HL-60 (cell line): ENCODE data around the gene OTUB1.

Experiments
- DNase-seq, 2 experiments: peaks; one replicate each; pipeline ENCODE4 v3.0.0-alpha.2; 2010 to 2020; ENCODE audit warnings: low read depth in 1 of 2, low spot score in 1 of 2
- H3K27ac ChIP-seq: fragments of 250-450 bp; sonication (Bioruptor Pico); replicated peaks from 2 replicates; pipeline ENCODE4 v1.5.1; 2020; ENCODE audit warnings: mild to moderate bottlenecking, moderate library complexity
- H3K27me3 ChIP-seq: fragments of 250-450 bp; sonication (Bioruptor Pico); 2 replicates; pipeline ENCODE4 v1.5.1; 2021; ENCODE audit warnings: mild to moderate bottlenecking, moderate library complexity; ENCODE audit not compliant: insufficient read depth, poor library complexity, severe bottlenecking
- H3K4me3 ChIP-seq: replicated peaks from 2 replicates; pipeline ENCODE4 v1.5.1; 2011; ENCODE audit warnings: mild to moderate bottlenecking, control low read depth, low read length; ENCODE audit not compliant: insufficient read depth
- GABPA ChIP-seq: IDR thresholded peaks from 2 replicates; pipeline ENCODE4 v1.6.1; 2012; ENCODE audit warnings: low read depth
- POLR2AphosphoS5 ChIP-seq: IDR thresholded peaks from 2 replicates; pipeline ENCODE4 v1.6.1; 2012; ENCODE audit warnings: low read depth
- SPI1 ChIP-seq: IDR thresholded peaks from 2 replicates; pipeline ENCODE4 v1.6.1; 2012; ENCODE audit warnings: low read depth, mild to moderate bottlenecking, borderline replicate concordance
- TF ChIP-seq, protein P1 (sequence below): IDR thresholded peaks from 2 replicates; pipeline ENCODE4 v1.6.1; 2012; ENCODE audit warnings: low read depth; ENCODE audit not compliant: insufficient replicate concordance
- TF ChIP-seq, protein P2 (sequence below): IDR thresholded peaks from one replicate; pipeline ENCODE4 v1.5.1; 2011; ENCODE audit warnings: low read length, control low read depth, inconsistent platforms; ENCODE audit not compliant: insufficient read depth

OTUB1 gene

DNA sequence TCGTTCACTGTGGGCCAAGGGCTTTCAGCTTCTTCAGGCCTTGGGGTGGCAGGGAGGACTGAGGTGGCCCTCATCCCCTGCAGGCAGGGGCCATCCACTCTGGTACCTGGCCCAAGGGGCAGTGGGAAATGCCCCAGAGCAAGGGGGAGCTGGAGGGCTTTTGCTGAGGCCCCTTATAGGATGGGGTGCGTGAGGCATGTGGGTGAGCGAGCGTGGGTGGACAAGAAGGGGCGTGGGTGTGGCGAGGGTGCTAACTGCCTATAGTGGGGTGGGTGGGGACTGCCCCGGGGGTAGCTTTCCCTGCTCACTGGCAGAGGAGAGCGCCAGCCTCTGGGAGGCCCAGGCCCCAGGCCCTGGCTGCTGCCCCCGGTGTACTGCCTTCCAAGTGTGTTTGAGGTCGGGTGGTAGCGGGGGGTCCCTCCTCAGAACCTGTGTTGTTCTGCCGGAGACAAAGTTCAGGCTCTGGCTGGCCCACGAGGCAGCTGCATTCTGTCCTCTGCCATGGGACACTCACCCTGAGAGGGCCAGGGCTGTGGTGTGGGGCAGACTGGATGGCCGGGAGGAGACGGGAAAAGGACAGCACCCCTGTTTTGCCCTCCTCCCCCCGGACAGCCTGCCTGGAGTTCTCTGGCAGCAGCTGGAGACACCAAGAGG, 52.9 kb downstream of the OTUB1 start:
- Histone ChIP-seq H3K27ac (no peak overlapping the region), H3K27me3 (peaks cover 25% of the 10 kb centered on the region), H3K4me3 (no peak overlapping the region)
- TF ChIP-seq GABPA = no peak
- TF ChIP-seq, protein P1, sequence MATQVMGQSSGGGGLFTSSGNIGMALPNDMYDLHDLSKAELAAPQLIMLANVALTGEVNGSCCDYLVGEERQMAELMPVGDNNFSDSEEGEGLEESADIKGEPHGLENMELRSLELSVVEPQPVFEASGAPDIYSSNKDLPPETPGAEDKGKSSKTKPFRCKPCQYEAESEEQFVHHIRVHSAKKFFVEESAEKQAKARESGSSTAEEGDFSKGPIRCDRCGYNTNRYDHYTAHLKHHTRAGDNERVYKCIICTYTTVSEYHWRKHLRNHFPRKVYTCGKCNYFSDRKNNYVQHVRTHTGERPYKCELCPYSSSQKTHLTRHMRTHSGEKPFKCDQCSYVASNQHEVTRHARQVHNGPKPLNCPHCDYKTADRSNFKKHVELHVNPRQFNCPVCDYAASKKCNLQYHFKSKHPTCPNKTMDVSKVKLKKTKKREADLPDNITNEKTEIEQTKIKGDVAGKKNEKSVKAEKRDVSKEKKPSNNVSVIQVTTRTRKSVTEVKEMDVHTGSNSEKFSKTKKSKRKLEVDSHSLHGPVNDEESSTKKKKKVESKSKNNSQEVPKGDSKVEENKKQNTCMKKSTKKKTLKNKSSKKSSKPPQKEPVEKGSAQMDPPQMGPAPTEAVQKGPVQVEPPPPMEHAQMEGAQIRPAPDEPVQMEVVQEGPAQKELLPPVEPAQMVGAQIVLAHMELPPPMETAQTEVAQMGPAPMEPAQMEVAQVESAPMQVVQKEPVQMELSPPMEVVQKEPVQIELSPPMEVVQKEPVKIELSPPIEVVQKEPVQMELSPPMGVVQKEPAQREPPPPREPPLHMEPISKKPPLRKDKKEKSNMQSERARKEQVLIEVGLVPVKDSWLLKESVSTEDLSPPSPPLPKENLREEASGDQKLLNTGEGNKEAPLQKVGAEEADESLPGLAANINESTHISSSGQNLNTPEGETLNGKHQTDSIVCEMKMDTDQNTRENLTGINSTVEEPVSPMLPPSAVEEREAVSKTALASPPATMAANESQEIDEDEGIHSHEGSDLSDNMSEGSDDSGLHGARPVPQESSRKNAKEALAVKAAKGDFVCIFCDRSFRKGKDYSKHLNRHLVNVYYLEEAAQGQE = no peak
- no peak for TF ChIP-seq SPI1
- no peak for TF ChIP-seq POLR2AphosphoS5
- TF ChIP-seq, protein P2, sequence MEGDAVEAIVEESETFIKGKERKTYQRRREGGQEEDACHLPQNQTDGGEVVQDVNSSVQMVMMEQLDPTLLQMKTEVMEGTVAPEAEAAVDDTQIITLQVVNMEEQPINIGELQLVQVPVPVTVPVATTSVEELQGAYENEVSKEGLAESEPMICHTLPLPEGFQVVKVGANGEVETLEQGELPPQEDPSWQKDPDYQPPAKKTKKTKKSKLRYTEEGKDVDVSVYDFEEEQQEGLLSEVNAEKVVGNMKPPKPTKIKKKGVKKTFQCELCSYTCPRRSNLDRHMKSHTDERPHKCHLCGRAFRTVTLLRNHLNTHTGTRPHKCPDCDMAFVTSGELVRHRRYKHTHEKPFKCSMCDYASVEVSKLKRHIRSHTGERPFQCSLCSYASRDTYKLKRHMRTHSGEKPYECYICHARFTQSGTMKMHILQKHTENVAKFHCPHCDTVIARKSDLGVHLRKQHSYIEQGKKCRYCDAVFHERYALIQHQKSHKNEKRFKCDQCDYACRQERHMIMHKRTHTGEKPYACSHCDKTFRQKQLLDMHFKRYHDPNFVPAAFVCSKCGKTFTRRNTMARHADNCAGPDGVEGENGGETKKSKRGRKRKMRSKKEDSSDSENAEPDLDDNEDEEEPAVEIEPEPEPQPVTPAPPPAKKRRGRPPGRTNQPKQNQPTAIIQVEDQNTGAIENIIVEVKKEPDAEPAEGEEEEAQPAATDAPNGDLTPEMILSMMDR = no peak
- DNase-seq = no peak

GRCh38 chr11:64040684-64041322, 54.6 kb downstream of the OTUB1 start:
- peaks cover 15% of the 10 kb centered on the region for H3K27me3 ChIP-seq

GRCh38 chr11:64041846-64042245, 55.6 kb downstream of the OTUB1 start:
- H3K27ac ChIP-seq = no peak overlapping the region
- TF ChIP-seq GABPA (no peak), SPI1 (no peak)
- no peak for DNase-seq
- H3K27me3 ChIP-seq = peaks cover 11% of the 10 kb centered on the region
- H3K4me3 ChIP-seq = no peak overlapping the region

More at GRCh38 chr11:64040684-64041322, 54.6 kb downstream of the OTUB1 start:
- Histone ChIP-seq H3K4me3 (no peak overlapping the region), H3K27ac (no peak overlapping the region)
- DNase-seq = no peak
- TF ChIP-seq GABPA (no peak), POLR2AphosphoS5 (no peak)
- TF ChIP-seq, protein P1 = no peak
- TF ChIP-seq, protein P2 = peak; percentile 3

DNA sequence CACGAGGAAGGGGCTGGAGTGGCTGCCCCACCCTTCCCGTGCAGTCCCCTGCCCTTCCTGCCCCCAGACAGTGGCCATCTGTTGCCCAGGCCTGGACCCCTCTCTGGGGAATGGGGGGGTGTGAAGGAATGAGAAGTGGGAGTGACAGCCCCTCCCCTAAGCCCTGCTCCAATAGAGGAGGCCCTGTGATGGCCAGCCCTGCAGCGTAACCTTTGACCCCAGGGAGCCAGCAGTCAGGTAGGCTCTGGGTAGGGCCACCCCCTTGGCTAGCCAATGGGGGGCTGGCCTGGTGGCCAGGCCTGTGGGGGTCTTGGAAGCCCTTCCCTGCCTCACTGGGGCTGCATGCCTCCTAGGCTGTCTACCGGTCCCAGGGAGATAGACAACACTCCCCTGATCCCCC, 56.1 kb downstream of the OTUB1 start:
- no peak for DNase-seq
- H3K27ac ChIP-seq = no peak overlapping the region
- H3K27me3 ChIP-seq = peaks cover 7% of the 10 kb centered on the region
- TF ChIP-seq GABPA (no peak), SPI1 (no peak), POLR2AphosphoS5 (no peak)
- TF ChIP-seq, protein P1 = no peak
- TF ChIP-seq, protein P2 = no peak
- H3K4me3 ChIP-seq = no peak overlapping the region
